IMR-90 (cell line): ENCODE measurements around the gene RGPD8. TPM values are rescaled to one million over a fixed set of nuclear protein-coding genes. Genes with fewer than 3 reads are reported as not detected.

Experiments used
- ATAC-seq: fragments of 200-7000 bp; cut with Tn5 transposase; 2 replicates; pipeline ENCODE4 v1.9.1; 2020; ENCODE audit warnings: low read depth, mild to moderate bottlenecking, moderate library complexity
- BruUV-seq: library from RNA; stranded (reverse); fragments of 400-500 nt; replicated peaks from 2 replicates; lab custom pipeline; 2021; lab: Mats Ljungman, UMichigan
- CTCF ChIA-PET: fragments of 300-600 bp; formaldehyde crosslinking; extraction: SDS; loops from one replicate; lab custom pipeline; 2021; ENCODE audit warnings: antibody characterized with exemption; lab: Yijun Ruan, JAX
- POLR2A ChIA-PET: fragments of 300-600 bp; sonication (Branson Sonifier 250); formaldehyde crosslinking; loops from one replicate; lab custom pipeline; 2022; ENCODE audit warnings: antibody characterized with exemption; ENCODE audit not compliant: unreplicated experiment; lab: Charles Lee
- DNase-seq: peaks from one replicate; pipeline ENCODE4 v3.0.0; 2013
- H2AFZ ChIP-seq: replicated peaks from 2 replicates; pipeline ENCODE3; 2013; ENCODE audit warnings: low read length, mild to moderate bottlenecking; ENCODE audit not compliant: poor library complexity
- H2AK5ac ChIP-seq: 2 replicates; pipeline ENCODE4 v1.6.1; 2013; ENCODE audit warnings: low read depth, low read length, inconsistent platforms
- H2AK9ac ChIP-seq: replicated peaks from 2 replicates; pipeline ENCODE3; 2013; ENCODE audit warnings: mild to moderate bottlenecking, low read depth, low read length, moderate library complexity; ENCODE audit not compliant: poor library complexity
- H2BK120ac ChIP-seq: 2 replicates; pipeline ENCODE4 v1.6.1; 2013; ENCODE audit warnings: low read depth, low read length, inconsistent platforms
- H2BK15ac ChIP-seq: 3 replicates; pipeline ENCODE4 v1.6.1; 2013; ENCODE audit warnings: low read depth, low read length, inconsistent platforms
- H2BK20ac ChIP-seq: 2 replicates; pipeline ENCODE4 v1.6.1; 2013; ENCODE audit warnings: low read depth, mild to moderate bottlenecking, inconsistent platforms, low read length, moderate library complexity
- H2BK5ac ChIP-seq: 2 replicates; pipeline ENCODE4 v1.6.1; 2013; ENCODE audit warnings: mild to moderate bottlenecking, low read depth, low read length, inconsistent platforms; ENCODE audit not compliant: poor library complexity, severe bottlenecking
- H3K14ac ChIP-seq: replicated peaks from 2 replicates; pipeline ENCODE4 v1.6.1; 2013; ENCODE audit warnings: low read depth, low read length, inconsistent platforms
- H3K18ac ChIP-seq: 2 replicates; pipeline ENCODE4 v1.6.1; 2013; ENCODE audit warnings: low read depth, low read length, control low read depth
- H3K23ac ChIP-seq: 2 replicates; pipeline ENCODE4 v1.6.1; 2013; ENCODE audit warnings: low read depth, low read length, inconsistent platforms
- H3K27ac ChIP-seq: 2 replicates; pipeline ENCODE4 v1.5.1; 2013; ENCODE audit warnings: mild to moderate bottlenecking, control low read depth, low read length; ENCODE audit not compliant: insufficient read depth
- H3K27me3 ChIP-seq: 2 replicates; pipeline ENCODE4 v1.6.1; 2013; ENCODE audit warnings: low read length; ENCODE audit not compliant: control insufficient read depth, insufficient read depth
- H3K36me3 ChIP-seq: 2 replicates; pipeline ENCODE4 v1.6.1; 2013; ENCODE audit warnings: low read length, mixed read lengths; ENCODE audit not compliant: control insufficient read depth, insufficient read depth
- H3K4ac ChIP-seq: 2 replicates; pipeline ENCODE4 v1.6.1; 2013; ENCODE audit warnings: low read depth, low read length, inconsistent platforms
- H3K4me1 ChIP-seq: 2 replicates; pipeline ENCODE4 v1.6.1; 2013; ENCODE audit warnings: low read length, mixed read lengths; ENCODE audit not compliant: control insufficient read depth, insufficient read depth
- H3K4me2 ChIP-seq: 2 replicates; pipeline ENCODE4 v1.6.1; 2013; ENCODE audit warnings: low read depth, mild to moderate bottlenecking, control low read depth, low read length, moderate library complexity
- H3K4me3 ChIP-seq: 2 replicates; pipeline ENCODE4 v1.5.1; 2013; ENCODE audit warnings: low read depth, mild to moderate bottlenecking, control low read depth, low read length, moderate library complexity; ENCODE audit not compliant: insufficient read depth
- H3K56ac ChIP-seq: 2 replicates; pipeline ENCODE4 v1.6.1; 2013; ENCODE audit warnings: low read length, inconsistent platforms; ENCODE audit not compliant: insufficient read depth; ENCODE audit errors: extremely low read depth
- H3K79me1 ChIP-seq, 2 experiments: 2 replicates each; pipeline ENCODE4 v1.6.1; 2013; ENCODE audit warnings: low read length in 2 of 2, inconsistent platforms in 1 of 2, low read depth in 1 of 2
- H3K9ac ChIP-seq: 2 replicates; pipeline ENCODE4 v1.6.1; 2013; ENCODE audit warnings: low read depth, low read length, control low read depth
- H3K9me1 ChIP-seq: 2 replicates; pipeline ENCODE4 v1.6.1; 2013; ENCODE audit warnings: low read length, inconsistent platforms; ENCODE audit not compliant: insufficient read depth
- H3K9me3 ChIP-seq: 2 replicates; pipeline ENCODE4 v1.6.1; 2013; ENCODE audit warnings: low read length; ENCODE audit not compliant: control insufficient read depth, insufficient read depth
- H4K20me1 ChIP-seq: 2 replicates; pipeline ENCODE4 v1.6.1; 2013; ENCODE audit warnings: low read length, inconsistent platforms; ENCODE audit not compliant: insufficient read depth
- H4K5ac ChIP-seq: 2 replicates; pipeline ENCODE4 v1.6.1; 2013; ENCODE audit warnings: mild to moderate bottlenecking, low read depth, low read length, control low read depth
- H4K8ac ChIP-seq, 2 experiments: 2 replicates each; pipeline ENCODE4 v1.6.1; 2013; ENCODE audit warnings: low read depth in 2 of 2, low read length in 2 of 2, control low read depth in 1 of 2, inconsistent platforms in 1 of 2
- H4K91ac ChIP-seq: 2 replicates; pipeline ENCODE4 v1.6.1; 2013; ENCODE audit warnings: low read depth, low read length, inconsistent platforms; ENCODE audit not compliant: insufficient read depth
- CTCF ChIP-seq: conservative IDR thresholded peaks from 2 replicates; pipeline ENCODE4 v1.5.1; 2012; ENCODE audit warnings: mild to moderate bottlenecking, low read depth, low read length, improper control_type of control experiment
- FOS ChIP-seq: fragments of 150-350 bp; IDR thresholded peaks from 2 replicates; pipeline ENCODE4 v1.6.1; 2016; ENCODE audit warnings: low read depth, low read length
- MAZ ChIP-seq: IDR thresholded peaks from 2 replicates; pipeline ENCODE4 v1.6.1; 2012; ENCODE audit warnings: low read depth, mild to moderate bottlenecking, low read length, improper control_type of control experiment, moderate library complexity, borderline replicate concordance
- POLR2A ChIP-seq: IDR thresholded peaks from 2 replicates; pipeline ENCODE4 v1.6.1; 2012; ENCODE audit warnings: mild to moderate bottlenecking, low read depth, low read length
- SMC3 ChIP-seq: fragments of 150-350 bp; IDR thresholded peaks from 2 replicates; pipeline ENCODE4 v1.6.1; 2016; ENCODE audit warnings: low read depth, mild to moderate bottlenecking, antibody characterized with exemption, low read length, moderate library complexity
- WGBS, 2 experiments: methylation state at CpG; one replicate each; pipeline versions ENCODE4 v1.1.5 to v1.1.7; 2013; ENCODE audit warnings: missing lambda C conversion rate in 2 of 2; ENCODE audit not compliant: insufficient read length in 1 of 2; ENCODE audit errors: extremely low coverage in 2 of 2; 5-methylcytosine and 5-hydroxymethylcytosine counted together
- dilution Hi-C: fragments of 300-500 bp; cut with HindIII; formaldehyde crosslinking; loops from one replicate; pipeline ENCODE4 v1.14.3; 2018; ENCODE audit warnings: low sequenced_read_pairs; ENCODE audit not compliant: unreplicated experiment
- in situ Hi-C: fragments of 300-500 bp; cut with MboI; formaldehyde crosslinking; loops from 3 replicates; pipeline ENCODE4 v1.14.3; 2019; ENCODE audit warnings: low sequenced_read_pairs, inconsistent platforms, mixed read lengths
- intact Hi-C: fragments of 100-400 bp; cut with micrococcal nuclease; formaldehyde crosslinking; loops from 2 replicates; pipeline ENCODE4 v1.10.0; 2022
- polyA plus RNA-seq, 3 experiments: library from polyadenylated mRNA; depleted of rRNA; stranded (reverse); fragments of >200 nt; gene quantifications; 2 replicates each; pipeline ENCODE4 v1.2.3, GENCODE V29; 2012; ENCODE audit warnings: low replicate concordance in 1 of 3
- total RNA-seq: library from RNA; depleted of rRNA; stranded (reverse); fragments of >200 nt; gene quantifications from 2 replicates; pipeline ENCODE4 v1.2.3, GENCODE V29; 2012

The RGPD8 gene
- total and polyA plus RNA-seq, 2 of the 4 experiments (the other 2 are of a cell fraction) = 0.67 to 4.1 TPM

- Histone ChIP-seq H4K8ac (no peak overlapping the region), H2BK120ac (no peak overlapping the region), H3K14ac (no peak overlapping the region), H3K18ac (no peak overlapping the region), H2AFZ (peak overlapping the region; percentile 37), H3K23ac (no peak overlapping the region), H4K91ac (no peak overlapping the region), H3K4me1 (no peaks in the 10 kb centered on the region), H2BK5ac (no peak overlapping the region), H2BK15ac (no peak overlapping the region), H3K79me1 (no peaks in the 10 kb centered on the region), H2BK20ac (no peak overlapping the region), H3K56ac (no peak overlapping the region), H3K4ac (no peak overlapping the region), H2AK5ac (no peak overlapping the region), H4K5ac (no peak overlapping the region), H3K4me3 (no peak overlapping the region), H3K9me3 (no peaks in the 10 kb centered on the region), H3K4me2 (no peak overlapping the region), H3K27ac (no peak overlapping the region), H3K9ac (no peak overlapping the region), H4K20me1 (no peaks in the 10 kb centered on the region), H3K9me1 (no peaks in the 10 kb centered on the region), H3K27me3 (peaks cover 2% of the 10 kb centered on the region; the same call in 1 of the 2 replicates), H3K36me3 (no peaks in the 10 kb centered on the region), H2AK9ac (no peak overlapping the region)
- WGBS, 2 experiments = no CpG with 5 or more reads among the region's 6 CpGs
- TF ChIP-seq FOS (no peak), POLR2A (no peak), SMC3 (no peak), MAZ (no peak), CTCF (no peak)
- peak; percentile 62 for DNase-seq
- peak; percentile 27 for ATAC-seq
- dilution Hi-C loops (no loop called here), in situ Hi-C loops (no loop called here), intact Hi-C loops (no loop called here)
- BruUV-seq = no TSS peak
- CTCF ChIA-PET = interaction anchor here (1.3 kb wide), 1 partner anchor 12 kb away, joined by 3 read pairs; no protein-coding TSS in a partner anchor
- POLR2A ChIA-PET = no interaction called here
Observed at GRCh38 chr2:112474844-112475486, 41.5 kb upstream of the RGPD8 start.
